Measurements from ENCODE around the gene ZNF354B. TPM values are rescaled to one million over a fixed set of nuclear protein-coding genes. Genes with fewer than 3 reads are reported as not detected.

ZNF354B gene
- total RNA-seq, 1 donor: 12.3 TPM

DNA sequence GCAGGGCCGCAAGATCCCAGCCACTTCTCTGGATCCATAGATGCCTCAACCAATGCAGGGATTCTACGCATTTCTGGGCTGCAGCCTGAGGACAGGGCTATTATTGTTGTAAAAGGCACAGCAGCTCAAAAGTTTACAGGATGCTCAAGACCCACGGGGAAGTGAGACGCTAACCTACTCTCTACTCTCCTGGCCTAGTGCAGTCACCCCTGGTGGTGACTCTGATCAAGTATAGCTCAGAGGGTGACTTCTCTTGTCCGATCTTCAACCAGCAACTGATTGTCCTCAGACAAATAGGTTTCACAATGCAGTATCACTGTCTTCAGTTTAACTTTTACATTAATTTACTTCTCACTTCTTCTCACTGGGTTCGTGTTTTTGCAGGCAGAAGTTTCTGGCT is 34.3 kb upstream of the ZNF354B start:
- no peak overlapping the region for H3K4me2 ChIP-seq (ENCODE audit: insufficient read depth, low read length)
- no peak overlapping the region for H3K4me3 ChIP-seq (ENCODE audit: insufficient read depth, low read length)
- no peaks in the 10 kb centered on the region for H4K20me1 ChIP-seq (ENCODE audit: insufficient read depth, low read length)
- no peaks in the 10 kb centered on the region for H3K4me1 ChIP-seq (ENCODE audit: insufficient read depth, low read length)
- H3K36me3 ChIP-seq (ENCODE audit: insufficient read depth, low read length): no peaks in the 10 kb centered on the region
- no peaks in the 10 kb centered on the region for H3K79me2 ChIP-seq (ENCODE audit: insufficient read depth, low read length)
- no peak for TF ChIP-seq CTCF (IDR thresholded peaks at IDR 0.05; ENCODE audit: extremely low read depth, low read depth, low read length)
- H3K9me3 ChIP-seq (ENCODE audit: low read depth, low read length): no peaks in the 10 kb centered on the region
- no peak overlapping the region for H2AFZ ChIP-seq (ENCODE audit: low read length)
- no peak for DNase-seq (ENCODE audit: insufficient read length, low spot score, missing footprints)
- H3K27ac ChIP-seq (ENCODE audit: low read depth, low read length): no peak overlapping the region
- H3K27me3 ChIP-seq (ENCODE audit: insufficient read depth, low read length): no peaks in the 10 kb centered on the region

DNA sequence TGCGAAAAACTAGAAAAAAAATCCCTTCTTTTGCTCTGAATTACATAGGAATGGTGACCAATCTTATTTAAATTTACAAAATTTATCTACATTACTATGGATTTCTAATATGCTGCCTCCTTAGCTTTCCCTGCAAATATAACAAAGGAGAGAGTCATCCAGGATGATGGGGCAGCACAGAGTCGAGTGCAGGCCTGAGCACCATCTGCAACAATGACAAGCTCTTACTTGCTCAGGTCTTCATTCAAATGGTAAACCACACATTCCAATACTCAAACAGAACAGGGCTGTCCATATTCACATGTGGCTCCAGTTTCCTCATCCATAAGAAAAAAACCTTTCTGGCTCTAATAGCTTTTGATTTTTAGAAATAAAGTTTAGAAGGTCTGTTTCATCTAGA is 33.5 kb upstream of the ZNF354B start:
- no peak for TF ChIP-seq CTCF (IDR thresholded peaks at IDR 0.05; ENCODE audit: extremely low read depth, low read depth, low read length)
- Histone ChIP-seq H3K27me3 (ENCODE audit: insufficient read depth, low read length) (no peaks in the 10 kb centered on the region), H3K9me3 (ENCODE audit: low read depth, low read length) (no peaks in the 10 kb centered on the region), H3K36me3 (ENCODE audit: insufficient read depth, low read length) (no peaks in the 10 kb centered on the region), H3K79me2 (ENCODE audit: insufficient read depth, low read length) (no peaks in the 10 kb centered on the region), H3K27ac (ENCODE audit: low read depth, low read length) (no peak overlapping the region), H3K4me2 (ENCODE audit: insufficient read depth, low read length) (no peak overlapping the region), H4K20me1 (ENCODE audit: insufficient read depth, low read length) (no peaks in the 10 kb centered on the region), H3K4me1 (ENCODE audit: insufficient read depth, low read length) (no peaks in the 10 kb centered on the region), H2AFZ (ENCODE audit: low read length) (no peak overlapping the region), H3K4me3 (ENCODE audit: insufficient read depth, low read length) (no peak overlapping the region)
- DNase-seq (ENCODE audit: insufficient read length, low spot score, missing footprints): no peak

GRCh38 chr5:178827636-178828035 is 32.1 kb upstream of the ZNF354B start:
- no peaks in the 10 kb centered on the region for H3K4me1 ChIP-seq (ENCODE audit: insufficient read depth, low read length)
- no peak overlapping the region for H3K4me3 ChIP-seq (ENCODE audit: insufficient read depth, low read length)
- no peak for TF ChIP-seq CTCF (IDR thresholded peaks at IDR 0.05; ENCODE audit: extremely low read depth, low read depth, low read length)
- H3K36me3 ChIP-seq (ENCODE audit: insufficient read depth, low read length): no peaks in the 10 kb centered on the region
- H3K9me3 ChIP-seq (ENCODE audit: low read depth, low read length): no peaks in the 10 kb centered on the region
- no peaks in the 10 kb centered on the region for H4K20me1 ChIP-seq (ENCODE audit: insufficient read depth, low read length)
- no peak for DNase-seq (ENCODE audit: insufficient read length, low spot score, missing footprints)
- no peaks in the 10 kb centered on the region for H3K79me2 ChIP-seq (ENCODE audit: insufficient read depth, low read length)
- no peak overlapping the region for H3K4me2 ChIP-seq (ENCODE audit: insufficient read depth, low read length)
- H3K27ac ChIP-seq (ENCODE audit: low read depth, low read length): no peak overlapping the region
- no peak overlapping the region for H2AFZ ChIP-seq (ENCODE audit: low read length)
- no peaks in the 10 kb centered on the region for H3K27me3 ChIP-seq (ENCODE audit: insufficient read depth, low read length)

- Histone ChIP-seq H3K4me3 (ENCODE audit: insufficient read depth, low read length) (no peak overlapping the region), H3K4me2 (ENCODE audit: insufficient read depth, low read length) (no peak overlapping the region), H3K4me1 (ENCODE audit: insufficient read depth, low read length) (no peaks in the 10 kb centered on the region), H3K9me3 (ENCODE audit: low read depth, low read length) (no peaks in the 10 kb centered on the region), H2AFZ (ENCODE audit: low read length) (no peak overlapping the region), H3K79me2 (ENCODE audit: insufficient read depth, low read length) (no peaks in the 10 kb centered on the region), H3K27me3 (ENCODE audit: insufficient read depth, low read length) (no peaks in the 10 kb centered on the region), H4K20me1 (ENCODE audit: insufficient read depth, low read length) (no peaks in the 10 kb centered on the region), H3K27ac (ENCODE audit: low read depth, low read length) (no peak overlapping the region), H3K36me3 (ENCODE audit: insufficient read depth, low read length) (no peaks in the 10 kb centered on the region)
- no peak for TF ChIP-seq CTCF (IDR thresholded peaks at IDR 0.05; ENCODE audit: extremely low read depth, low read depth, low read length)
- no peak for DNase-seq (ENCODE audit: insufficient read length, low spot score, missing footprints)
These were observed 28.7 kb upstream of the ZNF354B start for GRCh38 chr5:178831049-178831448.
